Activated naive CD4-positive, alpha-beta T cell treated with anti-CD3 and anti-CD28 coated beads for 36 hours (primary cell): ENCODE measurements around the gene RGS16. TPM values are rescaled to one million over a fixed set of nuclear protein-coding genes. Genes with fewer than 3 reads are reported as not detected.

ENCODE experiments used
- total RNA-seq, 2 experiments: library from RNA; stranded (reverse); gene quantifications; one replicate each; pipeline ENCODE4 v1.2.3, GENCODE V29; 2021

The RGS16 gene
- total RNA-seq, 2 experiments from 2014 or later, result 35.3 to 37.3 TPM

Other genes starting within 250 kb of the RGS16 start
- 10 to 100 TPM; 71.5 to 73.1 TPM for gene GLUL, start 212.6 kb downstream of the RGS16 start, total RNA-seq
- gene TEDDM1, start 203.7 kb downstream of the RGS16 start, total RNA-seq, result not detected
- gene RGSL1, start 154.2 kb downstream of the RGS16 start, total RNA-seq, result not detected
- 1 to 10 TPM; 2.5 TPM for gene RNASEL, start 15.1 kb downstream of the RGS16 start, total RNA-seq
- not detected for gene RGS8, start 80.2 kb upstream of the RGS16 start, total RNA-seq
- 1 to 10 TPM; 4.6 to 5.9 TPM for gene NPL, start 185.4 kb upstream of the RGS16 start, total RNA-seq
- 100 to 1,000 TPM; 194 TPM for gene DHX9, start 235.0 kb upstream of the RGS16 start, total RNA-seq